Keratinocyte (primary cell): Measurements from ENCODE around the gene HOXD13. TPM values are rescaled to one million over a fixed set of nuclear protein-coding genes. Genes with fewer than 3 reads are reported as not detected.

ENCODE experiments used
- DNase-seq: peaks from one replicate; pipeline ENCODE4 v3.0.0-alpha.2; 2011; ENCODE audit warnings: low read depth, missing footprints, low spot score
- FAIRE-seq: peaks from 2 replicates; lab custom pipeline; 2011; peaks lifted over from hg19 to GRCh38; lab: Jason Lieb, UNC
- H2AFZ ChIP-seq: 2 replicates; pipeline ENCODE4 v1.6.0; 2012; ENCODE audit warnings: low read length, control low read depth, inconsistent platforms; ENCODE audit not compliant: control insufficient read depth
- H3K27ac ChIP-seq: 2 replicates; pipeline ENCODE4 v1.5.1; 2011; ENCODE audit warnings: low read length; ENCODE audit not compliant: control insufficient read depth, insufficient read depth
- H3K27me3 ChIP-seq: 3 replicates; pipeline ENCODE4 v1.6.0; 2011; ENCODE audit warnings: low read length; ENCODE audit not compliant: control insufficient read depth, insufficient read depth; ENCODE audit errors: extremely low read depth
- H3K36me3 ChIP-seq, 2 experiments: 2 replicates in 1 of 2; 3 replicates in 1 of 2; pipeline ENCODE4 v1.5.1; 2011; ENCODE audit warnings: low read length in 2 of 2, mild to moderate bottlenecking in 1 of 2; ENCODE audit not compliant: control insufficient read depth in 2 of 2, insufficient read depth in 2 of 2; ENCODE audit errors: extremely low read depth in 1 of 2
- H3K4me1 ChIP-seq: 3 replicates; pipeline ENCODE4 v1.5.1; 2011; ENCODE audit warnings: low read length; ENCODE audit not compliant: control insufficient read depth, insufficient read depth; ENCODE audit errors: extremely low read depth
- H3K4me2 ChIP-seq: 3 replicates; pipeline ENCODE4 v1.6.0; 2011; ENCODE audit warnings: low read depth, low read length; ENCODE audit not compliant: control insufficient read depth, insufficient read depth; ENCODE audit errors: extremely low read depth
- H3K4me3 ChIP-seq, 3 experiments: fragments of 200-600 bp in 1 of 3; sonication (generic) in 1 of 3; 2 replicates in 2 of 3; 3 replicates in 1 of 3; pipeline ENCODE4 v1.5.1; 2011 to 2016; ENCODE audit warnings: low read length in 3 of 3, mild to moderate bottlenecking in 3 of 3, control low read depth in 2 of 3, inconsistent platforms in 1 of 3, low read depth in 1 of 3, mixed read lengths in 1 of 3, mixed run types in 1 of 3, moderate library complexity in 1 of 3; ENCODE audit not compliant: control insufficient read depth in 2 of 3, insufficient read depth in 2 of 3; ENCODE audit errors: extremely low read depth in 1 of 3
- H3K79me2 ChIP-seq: 2 replicates; pipeline ENCODE4 v1.6.0; 2012; ENCODE audit warnings: low read length; ENCODE audit not compliant: control insufficient read depth, insufficient read depth
- H3K9ac ChIP-seq: 3 replicates; pipeline ENCODE4 v1.6.0; 2011; ENCODE audit warnings: low read length; ENCODE audit not compliant: control insufficient read depth, insufficient read depth; ENCODE audit errors: extremely low read depth
- H3K9me1 ChIP-seq: 3 replicates; pipeline ENCODE4 v1.6.0; 2011; ENCODE audit warnings: low read length; ENCODE audit not compliant: control insufficient read depth, insufficient read depth; ENCODE audit errors: extremely low read depth
- H3K9me3 ChIP-seq: 2 replicates; pipeline ENCODE4 v1.5.1; 2012; ENCODE audit warnings: low read depth, low read length; ENCODE audit not compliant: control insufficient read depth
- H4K20me1 ChIP-seq: 3 replicates; pipeline ENCODE4 v1.6.0; 2011; ENCODE audit warnings: low read length; ENCODE audit not compliant: control insufficient read depth, insufficient read depth; ENCODE audit errors: extremely low read depth
- EZH2 ChIP-seq: IDR thresholded peaks from one replicate; pipeline ENCODE4 v1.6.1; 2012; ENCODE audit warnings: inconsistent platforms, mild to moderate bottlenecking, low read length, moderate library complexity
- dilution Hi-C: fragments of 300-500 bp; cut with MboI; formaldehyde crosslinking; loops from one replicate; pipeline ENCODE4 v1.7.0; 2020; ENCODE audit warnings: low sequenced_read_pairs; ENCODE audit not compliant: extremely low pct_ligation_motif_present
- polyA plus RNA-seq, 5 experiments: library from polyadenylated mRNA; depleted of rRNA in 3 of 5; stranded (reverse) in 3 of 5; stranded (forward) in 1 of 5; unstranded in 1 of 5; fragments of >200 nt; gene quantifications; 1 replicate in 1 of 5; 2 replicates in 3 of 5; 3 replicates in 1 of 5; pipeline versions ENCODE4 v1.2.1 to v1.2.3, GENCODE V29; 2011 to 2012; ENCODE audit warnings: missing spikeins in 2 of 5, low read depth in 1 of 5, low replicate concordance in 1 of 5
- TF ChIP-seq, protein P1 (sequence below), 3 experiments: IDR thresholded peaks in 1 of 3; conservative IDR thresholded peaks in 1 of 3; optimal IDR thresholded peaks in 1 of 3; 2 replicates in 2 of 3; 3 replicates in 1 of 3; pipeline versions ENCODE3 to v1.5.1; 2011; ENCODE audit warnings: low read length in 3 of 3, mild to moderate bottlenecking in 3 of 3, moderate library complexity in 2 of 3, control low read depth in 1 of 3, inconsistent platforms in 1 of 3; ENCODE audit not compliant: insufficient read depth in 2 of 3; ENCODE audit errors: extremely low read depth in 1 of 3

Gene HOXD13
- polyA plus RNA-seq, 1 donor (not counting 4 experiments of a cell fraction or from before 2014, with no cell fraction given) = not detected

DNA sequence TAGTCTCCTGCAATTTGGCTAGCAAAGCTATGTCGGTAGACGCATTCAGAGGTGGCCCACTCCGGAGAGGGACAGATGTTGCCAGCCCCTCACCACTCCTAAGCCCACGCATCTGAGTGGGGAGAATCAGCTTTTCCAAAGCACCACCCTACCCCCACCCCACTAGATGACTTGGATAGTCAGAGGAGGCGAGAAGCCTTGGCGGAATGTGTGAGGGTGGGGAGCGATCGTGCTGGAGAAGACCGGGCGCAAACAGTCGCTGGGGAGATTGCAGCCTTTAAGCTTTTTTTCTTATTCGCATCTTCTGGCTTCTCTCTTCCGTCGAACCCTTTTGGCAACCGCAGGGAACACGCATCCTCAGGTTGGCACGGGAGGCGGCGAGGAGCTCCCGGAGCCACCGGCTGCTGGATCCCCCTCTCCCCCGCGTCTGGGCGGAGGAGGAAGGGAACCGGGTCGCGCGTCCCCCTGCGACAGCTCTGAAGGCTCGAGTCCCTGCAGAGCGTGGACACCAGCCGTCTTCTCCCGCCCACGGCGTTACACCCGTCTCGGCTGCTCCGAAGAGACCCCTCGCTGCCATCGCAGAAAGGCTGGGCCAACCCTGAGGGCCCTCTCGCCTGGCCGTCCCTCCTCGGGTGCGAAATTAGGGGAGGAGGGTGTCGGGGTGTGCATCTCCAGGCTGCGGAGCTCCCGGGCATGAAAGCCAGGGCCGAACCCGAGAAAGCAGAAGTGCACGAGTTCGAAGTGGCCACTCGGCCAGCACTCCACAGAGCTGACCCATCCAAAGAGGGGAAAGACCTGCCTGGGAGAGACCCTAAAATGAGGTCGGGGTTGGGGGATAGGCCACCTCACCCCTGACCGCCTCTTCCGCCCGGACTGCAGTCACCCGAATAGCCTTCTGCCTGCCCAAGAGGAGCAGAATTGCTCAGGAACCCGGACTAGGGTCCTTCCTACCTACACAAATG lies 20.9 kb upstream of the HOXD13 start:
- dilution Hi-C loops = no loop called here
- no peak overlapping the region for H3K4me2 ChIP-seq
- DNase-seq (no peak), FAIRE-seq (no peak)
- H3K36me3 ChIP-seq = no peaks in the 10 kb centered on the region
- no peak overlapping the region for H3K27ac ChIP-seq
- H2AFZ ChIP-seq = no peak overlapping the region
- no peaks in the 10 kb centered on the region for H3K79me2 ChIP-seq
- H3K27me3 ChIP-seq = peaks cover 99% of the 10 kb centered on the region
- TF ChIP-seq, protein P1, sequence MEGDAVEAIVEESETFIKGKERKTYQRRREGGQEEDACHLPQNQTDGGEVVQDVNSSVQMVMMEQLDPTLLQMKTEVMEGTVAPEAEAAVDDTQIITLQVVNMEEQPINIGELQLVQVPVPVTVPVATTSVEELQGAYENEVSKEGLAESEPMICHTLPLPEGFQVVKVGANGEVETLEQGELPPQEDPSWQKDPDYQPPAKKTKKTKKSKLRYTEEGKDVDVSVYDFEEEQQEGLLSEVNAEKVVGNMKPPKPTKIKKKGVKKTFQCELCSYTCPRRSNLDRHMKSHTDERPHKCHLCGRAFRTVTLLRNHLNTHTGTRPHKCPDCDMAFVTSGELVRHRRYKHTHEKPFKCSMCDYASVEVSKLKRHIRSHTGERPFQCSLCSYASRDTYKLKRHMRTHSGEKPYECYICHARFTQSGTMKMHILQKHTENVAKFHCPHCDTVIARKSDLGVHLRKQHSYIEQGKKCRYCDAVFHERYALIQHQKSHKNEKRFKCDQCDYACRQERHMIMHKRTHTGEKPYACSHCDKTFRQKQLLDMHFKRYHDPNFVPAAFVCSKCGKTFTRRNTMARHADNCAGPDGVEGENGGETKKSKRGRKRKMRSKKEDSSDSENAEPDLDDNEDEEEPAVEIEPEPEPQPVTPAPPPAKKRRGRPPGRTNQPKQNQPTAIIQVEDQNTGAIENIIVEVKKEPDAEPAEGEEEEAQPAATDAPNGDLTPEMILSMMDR (optimal IDR thresholded peaks at IDR 0.05 in 1 of 3, IDR thresholded peaks at IDR 0.05 in 1 of 3, conservative IDR thresholded peaks at IDR 0.05 in 1 of 3; ENCODE audit: extremely low read depth in 1 of 3, insufficient read depth in 2 of 3, low read length in 3 of 3) = no peak
- TF ChIP-seq EZH2 = peak; percentile 88
- H3K9ac ChIP-seq = no peak overlapping the region
- no peaks in the 10 kb centered on the region for H3K9me1 ChIP-seq
- no peak overlapping the region for H3K4me3 ChIP-seq
- H3K9me3 ChIP-seq = no peaks in the 10 kb centered on the region
- H4K20me1 ChIP-seq = no peaks in the 10 kb centered on the region
- no peaks in the 10 kb centered on the region for H3K4me1 ChIP-seq

DNA sequence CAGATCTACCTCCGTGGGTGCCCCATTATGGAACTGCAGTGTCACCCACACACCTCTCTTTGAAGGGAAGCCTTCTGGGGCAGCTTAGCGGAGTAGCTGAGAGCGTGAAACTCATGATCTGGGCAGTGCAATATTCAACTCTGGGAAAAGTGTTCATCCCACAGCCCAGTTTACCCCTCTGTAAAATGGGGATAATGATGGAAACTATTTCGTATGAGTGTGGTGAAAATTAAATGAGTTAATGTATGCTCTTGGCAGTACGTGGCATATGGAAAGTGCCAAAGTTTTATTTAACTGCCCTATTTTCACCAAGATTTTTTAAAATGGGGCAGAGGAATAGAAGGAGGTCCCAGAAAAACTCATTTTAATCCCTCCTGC lies 20.2 kb upstream of the HOXD13 start:
- H4K20me1 ChIP-seq = no peaks in the 10 kb centered on the region
- H3K27me3 ChIP-seq = peaks cover 99% of the 10 kb centered on the region
- no peak overlapping the region for H3K27ac ChIP-seq
- no peak for TF ChIP-seq EZH2
- TF ChIP-seq, protein P1 (optimal IDR thresholded peaks at IDR 0.05 in 1 of 3, IDR thresholded peaks at IDR 0.05 in 1 of 3, conservative IDR thresholded peaks at IDR 0.05 in 1 of 3; ENCODE audit: extremely low read depth in 1 of 3, insufficient read depth in 2 of 3, low read length in 3 of 3) = no peak
- H3K4me2 ChIP-seq = no peak overlapping the region
- H3K9me3 ChIP-seq = no peaks in the 10 kb centered on the region
- no peak for FAIRE-seq
- H2AFZ ChIP-seq = no peak overlapping the region
- no peaks in the 10 kb centered on the region for H3K79me2 ChIP-seq
- no peaks in the 10 kb centered on the region for H3K36me3 ChIP-seq
- H3K9me1 ChIP-seq = no peaks in the 10 kb centered on the region
- H3K9ac ChIP-seq = no peak overlapping the region
- H3K4me3 ChIP-seq = no peak overlapping the region
- no peak for DNase-seq
- dilution Hi-C loops = no loop called here
- no peaks in the 10 kb centered on the region for H3K4me1 ChIP-seq
